IPS-20b (cell line): ENCODE data around the gene SNRNP48.

Experiments used
- H3K27ac ChIP-seq: one replicate; pipeline ENCODE4 v1.5.1; 2013; ENCODE audit warnings: low read length
- H3K27me3 ChIP-seq: 2 replicates; pipeline ENCODE4 v1.6.1; 2013; ENCODE audit warnings: mild to moderate bottlenecking, low read length, inconsistent platforms; ENCODE audit not compliant: insufficient read depth
- H3K36me3 ChIP-seq: 2 replicates; pipeline ENCODE4 v1.6.1; 2013; ENCODE audit warnings: low read depth, mild to moderate bottlenecking, inconsistent platforms, low read length, moderate library complexity; ENCODE audit not compliant: insufficient read depth
- H3K4me1 ChIP-seq: 2 replicates; pipeline ENCODE4 v1.6.1; 2013; ENCODE audit warnings: mild to moderate bottlenecking, control low read depth, inconsistent platforms, low read length, moderate library complexity; ENCODE audit not compliant: insufficient read depth
- H3K4me3 ChIP-seq: 2 replicates; pipeline ENCODE4 v1.5.1; 2013; ENCODE audit warnings: mild to moderate bottlenecking, low read length, inconsistent platforms
- H3K9ac ChIP-seq: 2 replicates; pipeline ENCODE4 v1.6.1; 2013; ENCODE audit warnings: low read depth, mild to moderate bottlenecking, inconsistent platforms, low read length, moderate library complexity
- H3K9me3 ChIP-seq: 2 replicates; pipeline ENCODE4 v1.6.1; 2013; ENCODE audit warnings: mild to moderate bottlenecking, low read depth, low read length, inconsistent platforms; ENCODE audit not compliant: insufficient read depth

SNRNP48 gene

DNA sequence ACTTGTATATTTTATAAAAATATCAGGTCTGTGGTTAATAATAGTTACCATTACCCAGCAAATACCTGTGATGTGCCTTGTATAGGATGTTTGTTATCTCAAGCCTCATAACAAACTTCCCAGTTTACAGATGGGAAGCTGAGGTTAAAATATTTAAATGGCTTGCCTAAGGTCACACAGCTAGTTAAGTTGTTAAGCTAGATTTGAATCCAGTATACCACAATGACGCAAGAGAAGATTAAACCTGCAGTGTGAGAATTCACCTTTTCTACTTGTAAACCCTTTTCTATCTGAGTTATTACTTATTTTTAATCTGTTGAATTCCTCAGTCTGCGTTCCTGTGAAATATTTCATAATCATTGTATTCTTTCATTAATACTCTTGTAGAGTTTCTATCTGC is 43.6 kb upstream of the SNRNP48 start:
- no peak overlapping the region for H3K9ac ChIP-seq
- H3K36me3 ChIP-seq = no peaks in the 10 kb centered on the region
- H3K9me3 ChIP-seq = no peaks in the 10 kb centered on the region
- peaks cover 35% of the 10 kb centered on the region; the same call in 1 of the 2 replicates for H3K27me3 ChIP-seq
- no peak overlapping the region for H3K4me3 ChIP-seq
- H3K27ac ChIP-seq = no peak overlapping the region
- peaks cover 28% of the 10 kb centered on the region for H3K4me1 ChIP-seq

DNA sequence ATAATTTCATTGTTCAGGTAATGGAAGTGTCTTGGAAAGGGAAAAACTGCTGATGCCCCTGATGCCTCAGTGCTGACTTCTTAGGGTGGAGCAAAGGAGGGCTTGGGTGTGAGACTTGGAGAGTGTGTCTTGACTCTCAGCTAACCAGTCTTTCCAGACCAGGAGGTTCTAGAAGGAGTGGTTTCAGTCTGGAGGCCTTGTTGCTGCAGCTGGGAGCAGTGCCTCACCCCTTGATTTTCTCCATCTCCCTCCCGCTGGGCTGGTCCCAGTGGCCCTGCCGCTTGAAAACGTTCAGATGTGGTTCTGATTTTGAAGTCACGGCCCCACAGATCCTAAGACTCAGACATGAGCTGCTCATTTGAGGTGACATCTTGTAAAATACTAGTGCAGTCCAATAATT is 43.1 kb upstream of the SNRNP48 start:
- Histone ChIP-seq H3K9ac (no peak overlapping the region), H3K9me3 (no peaks in the 10 kb centered on the region), H3K4me1 (peaks cover 28% of the 10 kb centered on the region), H3K27ac (no peak overlapping the region), H3K36me3 (no peaks in the 10 kb centered on the region), H3K27me3 (peaks cover 34% of the 10 kb centered on the region; the same call in 1 of the 2 replicates), H3K4me3 (no peak overlapping the region)

DNA sequence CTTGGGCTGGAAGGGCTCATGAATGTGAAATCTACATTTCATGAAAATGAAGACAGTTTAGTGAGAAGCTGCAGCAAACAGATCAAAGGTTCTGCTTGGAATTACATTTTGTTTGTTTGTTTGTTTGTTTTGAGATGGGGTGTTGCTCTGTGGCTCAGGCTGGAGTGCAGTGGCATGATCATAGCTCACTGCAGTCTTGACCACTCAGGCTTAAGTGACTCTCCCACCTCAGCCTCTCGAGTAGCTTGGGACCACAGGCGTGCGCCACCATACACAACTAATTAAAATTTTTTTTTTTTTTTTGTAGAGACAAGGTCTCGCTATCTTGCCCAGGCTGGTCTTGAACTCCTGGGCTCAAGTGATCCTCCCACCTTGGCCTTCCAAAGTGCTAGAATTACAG is 42.7 kb upstream of the SNRNP48 start:
- Histone ChIP-seq H3K36me3 (no peaks in the 10 kb centered on the region), H3K27ac (no peak overlapping the region), H3K27me3 (peaks cover 30% of the 10 kb centered on the region; the same call in 1 of the 2 replicates), H3K4me3 (no peak overlapping the region), H3K9me3 (no peaks in the 10 kb centered on the region), H3K4me1 (peaks cover 28% of the 10 kb centered on the region), H3K9ac (no peak overlapping the region)

DNA sequence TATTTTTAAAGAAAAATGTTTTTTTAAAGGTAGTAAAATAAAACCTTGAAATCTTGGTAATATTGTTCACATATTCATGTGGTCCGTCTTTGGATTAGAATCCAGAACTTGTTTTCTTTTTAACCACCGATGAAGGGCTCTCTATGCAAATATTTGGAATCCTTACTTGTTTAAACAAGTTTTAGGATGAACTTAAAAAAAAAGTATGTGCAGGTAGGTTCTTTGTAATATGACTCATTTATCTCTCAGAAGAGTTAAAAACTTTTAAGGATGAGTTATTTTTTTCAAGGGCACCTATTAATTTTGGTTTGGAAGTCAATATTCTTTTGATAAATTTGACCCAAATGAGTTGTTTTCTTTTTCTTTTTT is 39.6 kb upstream of the SNRNP48 start:
- no peaks in the 10 kb centered on the region for H3K9me3 ChIP-seq
- no peak overlapping the region for H3K4me3 ChIP-seq
- peaks cover 9% of the 10 kb centered on the region for H3K4me1 ChIP-seq
- peaks cover 5% of the 10 kb centered on the region; the same call in 1 of the 2 replicates for H3K27me3 ChIP-seq
- no peak overlapping the region for H3K27ac ChIP-seq
- no peak overlapping the region for H3K9ac ChIP-seq
- 0 out of 2 replicates have a peak, but pooled peaks cover under 1% of the 10 kb centered on the region for H3K36me3 ChIP-seq

DNA sequence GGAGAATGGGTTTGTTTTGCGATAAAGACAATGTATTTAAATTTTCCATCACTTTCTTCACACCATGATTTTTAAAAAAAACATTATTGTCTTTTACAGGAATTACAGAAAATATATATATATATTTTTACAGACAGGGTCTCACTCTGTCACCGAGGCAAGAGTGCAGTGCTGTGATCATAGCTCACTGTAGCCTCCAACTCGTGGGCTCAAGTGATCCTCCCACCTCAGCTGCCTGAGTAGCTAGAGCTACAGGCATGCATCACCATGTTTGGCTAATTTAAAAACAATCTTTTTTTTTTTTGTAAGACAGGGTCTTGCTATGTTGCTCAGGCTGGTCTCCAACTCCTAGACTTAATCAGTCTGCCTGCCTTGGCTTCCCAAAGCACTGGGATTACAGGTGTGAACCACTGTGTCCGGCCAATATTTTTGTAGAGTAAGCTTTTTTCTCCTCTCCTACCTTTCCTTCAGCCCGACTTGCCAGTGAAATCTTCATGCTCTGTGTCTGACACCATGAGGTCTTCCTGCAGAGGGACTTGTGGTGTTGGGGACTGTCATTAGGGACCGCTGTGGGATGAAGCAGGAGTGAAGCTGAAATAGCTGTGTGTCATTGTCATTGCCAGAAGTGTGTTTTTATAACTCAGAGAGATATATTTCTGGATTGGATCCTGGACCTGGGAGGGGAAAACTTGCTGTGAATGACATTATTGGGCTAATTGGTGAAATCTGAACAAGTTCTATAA is 35.3 kb upstream of the SNRNP48 start:
- Histone ChIP-seq H3K9me3 (no peaks in the 10 kb centered on the region), H3K27ac (no peak overlapping the region), H3K4me1 (no peaks in the 10 kb centered on the region), H3K9ac (no peak overlapping the region), H3K4me3 (no peak overlapping the region), H3K27me3 (no peaks in the 10 kb centered on the region), H3K36me3 (peaks cover 35% of the 10 kb centered on the region)

DNA sequence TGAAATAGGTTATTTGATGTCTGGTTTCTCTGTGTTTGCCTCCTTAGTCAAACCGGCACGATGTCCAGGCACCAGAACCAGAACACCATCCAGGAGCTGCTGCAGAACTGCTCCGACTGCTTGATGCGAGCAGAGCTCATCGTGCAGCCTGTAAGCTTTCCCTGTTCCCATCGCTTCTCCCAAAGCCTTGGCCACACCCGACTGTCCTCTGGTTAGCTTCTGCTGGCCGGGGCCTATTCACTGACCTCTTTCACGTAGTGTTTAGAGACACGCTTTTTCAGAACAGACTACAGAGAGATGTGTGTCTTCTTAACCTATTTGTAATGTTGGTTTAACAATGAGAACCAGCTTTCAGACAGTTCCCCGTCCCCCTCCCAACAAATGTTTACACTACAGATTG is 34.3 kb upstream of the SNRNP48 start:
- H3K9ac ChIP-seq = no peak overlapping the region
- no peaks in the 10 kb centered on the region for H3K27me3 ChIP-seq
- no peaks in the 10 kb centered on the region for H3K4me1 ChIP-seq
- H3K36me3 ChIP-seq = peaks cover 44% of the 10 kb centered on the region
- no peaks in the 10 kb centered on the region for H3K9me3 ChIP-seq
- no peak overlapping the region for H3K4me3 ChIP-seq
- no peak overlapping the region for H3K27ac ChIP-seq

DNA sequence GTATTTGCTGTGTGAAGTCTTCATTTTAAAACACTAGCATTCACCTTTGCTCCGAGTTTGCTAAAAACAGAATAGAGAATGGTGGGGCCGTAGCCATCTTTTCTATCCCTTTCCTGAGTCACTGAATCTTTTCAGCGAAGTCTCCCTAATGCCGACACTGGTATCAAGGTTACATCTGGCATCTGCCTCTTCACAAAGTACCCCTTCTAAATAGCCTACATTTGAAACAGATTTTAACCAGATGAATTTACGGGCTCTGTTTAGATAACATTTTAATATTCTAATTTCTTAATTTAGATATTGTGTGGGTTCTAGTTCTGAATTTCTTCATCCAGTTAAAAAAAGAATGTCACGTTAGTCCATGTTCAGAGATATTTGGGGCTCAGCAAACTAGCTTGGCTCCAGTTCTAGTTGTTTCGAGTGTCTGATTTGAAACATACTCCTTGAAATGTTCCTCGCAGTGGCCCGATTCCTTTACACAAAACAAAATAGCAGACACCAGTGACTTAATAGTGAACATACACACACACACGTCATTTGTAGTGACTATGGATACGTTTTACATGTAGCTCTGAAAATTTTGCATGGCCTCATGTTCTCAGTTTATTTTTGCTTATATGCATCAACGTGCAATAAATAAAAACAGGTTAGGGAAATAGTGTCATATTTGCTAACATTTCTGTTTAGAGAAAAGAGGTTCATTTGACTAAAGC is 33.4 kb upstream of the SNRNP48 start:
- no peak overlapping the region for H3K9ac ChIP-seq
- H3K27me3 ChIP-seq = no peaks in the 10 kb centered on the region
- no peaks in the 10 kb centered on the region for H3K4me1 ChIP-seq
- H3K36me3 ChIP-seq = peaks cover 48% of the 10 kb centered on the region
- H3K9me3 ChIP-seq = no peaks in the 10 kb centered on the region
- no peak overlapping the region for H3K27ac ChIP-seq
- H3K4me3 ChIP-seq = no peak overlapping the region

DNA sequence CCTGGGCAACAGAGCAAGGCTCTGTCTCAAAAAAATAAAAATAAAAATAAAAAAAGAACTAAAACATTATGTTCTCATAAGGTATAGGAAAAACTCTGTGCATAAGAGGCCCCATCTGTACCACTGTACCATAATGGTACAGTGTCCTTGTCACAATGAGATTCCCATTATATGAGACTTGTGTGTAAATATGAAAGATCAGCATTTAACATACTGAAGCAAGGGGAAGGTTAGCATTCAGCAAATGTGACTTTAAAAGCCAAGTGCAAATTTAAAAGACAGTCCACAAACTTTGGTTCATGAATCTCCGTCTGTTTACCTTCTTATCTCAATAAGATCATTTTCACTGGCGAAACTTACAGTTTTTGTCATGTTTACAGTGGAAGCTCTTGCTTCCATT is 32.3 kb upstream of the SNRNP48 start:
- H3K9ac ChIP-seq = no peak overlapping the region
- H3K36me3 ChIP-seq = peaks cover 57% of the 10 kb centered on the region
- no peak overlapping the region for H3K27ac ChIP-seq
- H3K4me1 ChIP-seq = no peaks in the 10 kb centered on the region
- H3K4me3 ChIP-seq = no peak overlapping the region
- H3K27me3 ChIP-seq = no peaks in the 10 kb centered on the region
- H3K9me3 ChIP-seq = no peaks in the 10 kb centered on the region

DNA sequence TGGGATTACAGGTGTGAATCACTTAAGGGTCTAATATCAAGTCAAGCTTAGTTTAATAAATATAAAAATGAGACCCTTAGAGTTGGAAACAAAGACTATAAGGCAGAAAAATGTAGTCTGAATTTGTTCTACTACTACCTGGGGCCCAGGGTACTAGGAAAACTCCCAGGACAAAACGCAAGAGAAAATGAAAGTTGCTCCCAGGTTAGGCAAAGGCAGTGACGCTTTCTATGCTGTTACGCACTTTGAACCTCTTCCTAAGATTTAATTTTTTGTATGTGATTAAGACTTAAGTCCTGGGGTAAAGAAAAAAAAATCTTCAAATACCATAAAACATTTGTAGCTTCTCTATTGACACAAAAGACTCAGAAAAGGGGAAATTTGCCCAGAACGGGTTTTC is 31.2 kb upstream of the SNRNP48 start:
- H3K9me3 ChIP-seq = no peaks in the 10 kb centered on the region
- H3K4me1 ChIP-seq = no peaks in the 10 kb centered on the region
- no peaks in the 10 kb centered on the region for H3K27me3 ChIP-seq
- no peak overlapping the region for H3K9ac ChIP-seq
- peaks cover 63% of the 10 kb centered on the region for H3K36me3 ChIP-seq
- H3K4me3 ChIP-seq = no peak overlapping the region
- no peak overlapping the region for H3K27ac ChIP-seq

DNA sequence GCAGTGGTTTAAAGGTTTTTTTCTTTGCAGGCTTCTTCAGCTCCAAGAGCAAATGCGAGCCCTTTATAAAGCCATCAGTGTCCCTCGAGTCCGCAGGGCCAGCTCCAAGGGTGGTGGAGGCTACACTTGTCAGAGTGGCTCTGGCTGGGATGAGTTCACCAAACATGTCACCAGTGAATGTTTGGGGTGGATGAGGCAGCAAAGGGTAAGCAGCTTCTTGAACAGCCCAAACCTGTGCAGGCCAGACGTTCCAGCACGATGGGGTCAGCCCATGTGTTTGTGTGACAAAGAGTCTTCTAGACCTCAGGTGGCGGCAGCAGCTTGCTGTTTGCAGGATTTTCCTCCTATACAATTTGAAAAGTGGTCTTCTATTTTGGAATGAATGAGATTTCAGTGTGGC is 30.8 kb upstream of the SNRNP48 start:
- Histone ChIP-seq H3K36me3 (peaks cover 66% of the 10 kb centered on the region), H3K9ac (no peak overlapping the region), H3K9me3 (no peaks in the 10 kb centered on the region), H3K4me3 (no peak overlapping the region), H3K27me3 (no peaks in the 10 kb centered on the region), H3K27ac (no peak overlapping the region), H3K4me1 (no peaks in the 10 kb centered on the region)

DNA sequence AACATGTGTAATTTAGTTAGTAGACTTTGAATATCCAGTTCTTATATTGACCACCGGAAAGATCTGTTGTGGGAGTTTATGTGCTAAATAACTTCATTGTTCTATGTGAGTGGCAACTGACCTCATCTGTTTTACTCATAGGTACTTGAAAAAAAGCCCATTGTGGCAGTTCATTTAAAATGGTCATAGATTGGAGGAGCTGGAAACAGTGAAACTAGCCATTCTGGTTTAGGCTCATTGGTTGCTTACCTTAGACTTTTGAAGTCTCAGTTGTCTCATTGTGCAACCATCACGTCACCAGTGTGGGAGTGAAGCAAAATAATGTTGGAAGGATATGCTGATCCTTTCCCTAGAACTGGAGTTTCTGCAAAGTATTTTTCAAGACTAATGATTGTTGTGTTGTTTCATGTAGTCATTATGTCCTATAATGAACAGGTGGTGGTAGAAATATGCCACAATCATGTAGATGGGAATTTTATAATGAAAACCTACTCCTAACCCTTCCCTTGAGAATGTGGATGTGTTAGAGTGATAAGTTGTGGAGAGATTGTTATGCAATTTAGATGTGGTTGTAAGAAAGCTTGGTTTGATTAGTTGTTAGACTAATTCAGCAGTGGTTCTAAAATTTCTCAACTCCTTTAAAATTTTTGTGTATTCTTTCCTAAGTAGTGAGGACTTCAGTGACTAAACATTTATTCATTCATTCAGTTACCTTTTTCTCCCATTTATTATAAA is 30.2 kb upstream of the SNRNP48 start:
- H3K9ac ChIP-seq = no peak overlapping the region
- no peak overlapping the region for H3K27ac ChIP-seq
- H3K4me3 ChIP-seq = no peak overlapping the region
- no peaks in the 10 kb centered on the region for H3K4me1 ChIP-seq
- H3K9me3 ChIP-seq = no peaks in the 10 kb centered on the region
- H3K36me3 ChIP-seq = peaks cover 70% of the 10 kb centered on the region
- no peaks in the 10 kb centered on the region for H3K27me3 ChIP-seq
